GM18505 (cell line): ENCODE results near the gene CRHBP.

Source experiments
- ATAC-seq: cut with Tn5 transposase; IDR thresholded peaks from one replicate; pipeline ENCODE4 v1.9.1; 2021; ENCODE audit not compliant: unreplicated experiment
- POLR2A ChIP-seq: IDR thresholded peaks from 4 replicates; pipeline ENCODE4 v1.6.1; 2011; ENCODE audit warnings: borderline replicate concordance; ENCODE audit not compliant: insufficient read depth, insufficient read length; ENCODE audit errors: extremely low read depth

CRHBP gene

GRCh38 chr5:77015938-77016569 lies 63.2 kb downstream of the CRHBP start:
- ATAC-seq = no peak
- TF ChIP-seq POLR2A = no peak

GRCh38 chr5:77016962-77017361 lies 64.1 kb downstream of the CRHBP start:
- no peak for TF ChIP-seq POLR2A
- no peak for ATAC-seq

- no peak for ATAC-seq
- no peak for TF ChIP-seq POLR2A
Measured at GRCh38 chr5:77017668-77018067, 64.8 kb downstream of the CRHBP start.
